K562 treated with DMSO at 1 percent for 24 hours (cell line): ENCODE measurements around the gene CSMD2. TPM values are rescaled to one million over a fixed set of nuclear protein-coding genes. Genes with fewer than 3 reads are reported as not detected.

ENCODE experiments used
- total RNA-seq: library from RNA; unstranded; fragments of 300-600 nt; gene quantifications from 2 replicates; pipeline ENCODE4 v1.2.3, GENCODE V29; 2022; ENCODE audit warnings: low read depth; ENCODE audit not compliant: insufficient read depth

The CSMD2 gene
- total RNA-seq = not detected in 2 replicates

GRCh38 chr1:34164771-34165391 lies at the start of gene CSMD2:
Gene CSMD2 (minus strand): TSS chr1:34165230. CDS start chr1:34165097, 133 bp downstream.

DNA sequence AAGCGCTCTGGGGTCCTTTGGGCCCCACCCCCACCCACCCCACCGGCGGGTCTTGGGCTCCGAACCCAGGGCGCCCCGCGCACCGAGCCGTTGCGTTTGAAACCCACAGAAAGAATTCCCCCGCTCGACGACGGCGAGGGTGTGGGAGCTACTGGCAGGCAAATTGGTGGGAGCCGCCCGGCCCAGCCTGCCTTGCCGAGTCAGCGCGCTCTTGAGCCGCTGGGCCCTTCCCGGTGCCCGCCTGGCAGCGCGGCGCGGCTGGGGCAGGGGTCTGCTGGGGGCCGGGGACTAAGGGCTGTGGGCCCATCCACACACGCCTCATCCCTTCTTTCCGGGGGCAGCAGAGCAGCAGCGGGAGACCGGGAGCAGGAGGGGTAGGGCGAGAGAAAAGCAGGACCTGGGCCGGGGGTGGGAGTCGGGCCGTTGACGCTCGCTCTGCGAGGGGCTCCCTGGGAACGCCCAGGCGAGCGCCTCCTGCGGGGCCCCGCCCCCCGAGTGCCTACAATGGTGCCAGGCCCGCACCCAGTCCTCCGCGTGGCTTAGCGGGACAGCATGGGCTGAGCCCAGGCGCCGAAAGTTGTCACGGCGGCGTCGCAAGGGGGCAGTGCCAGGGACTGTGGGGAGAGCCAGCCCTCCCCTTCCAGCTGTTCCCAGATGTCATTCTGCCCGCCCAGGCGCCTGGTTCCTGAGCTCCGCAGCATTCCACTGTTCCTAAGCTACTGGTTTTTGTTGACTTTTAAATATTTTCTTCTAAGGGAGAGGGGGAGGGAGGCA lies 12.0 kb upstream of the CSMD2 start, which contains the start of gene C1orf94:
Gene C1orf94, plus strand, starts transcription at position 78 of the 774 bp plus-strand sequence. CDS start 883 bp downstream, outside the sequence.

GRCh38 chr1:33863779-33864178 lies 301.3 kb downstream of the CSMD2 start, which contains the start of gene HMGB4:
Gene HMGB4 (plus strand): TSS chr1:33864079. CDS start chr1:33864192, 113 bp downstream.

GRCh38 chr1:33472269-33472980 lies 692.6 kb downstream of the CSMD2 start, which contains the start of gene ZSCAN20:
Gene ZSCAN20 (plus strand): TSS chr1:33472645. CDS start chr1:33479289, 6,644 bp downstream.

Other genes starting within 250 kb of the CSMD2 start
- gene C1orf94, start 11.7 kb upstream of the CSMD2 start, total RNA-seq = not detected in 2 replicates